HG02973 (cell line): ENCODE data around the gene CYP2B6.
"Not testable (repeated sequence)": the region's sequence is repeated elsewhere in the genome, so short reads cannot be mapped to it uniquely, and the experiment has no call there.

ENCODE experiments used
- ATAC-seq: cut with Tn5 transposase; IDR thresholded peaks from one replicate; pipeline ENCODE4 v1.9.1; 2021; ENCODE audit warnings: moderate library complexity; ENCODE audit not compliant: unreplicated experiment

Gene CYP2B6

DNA sequence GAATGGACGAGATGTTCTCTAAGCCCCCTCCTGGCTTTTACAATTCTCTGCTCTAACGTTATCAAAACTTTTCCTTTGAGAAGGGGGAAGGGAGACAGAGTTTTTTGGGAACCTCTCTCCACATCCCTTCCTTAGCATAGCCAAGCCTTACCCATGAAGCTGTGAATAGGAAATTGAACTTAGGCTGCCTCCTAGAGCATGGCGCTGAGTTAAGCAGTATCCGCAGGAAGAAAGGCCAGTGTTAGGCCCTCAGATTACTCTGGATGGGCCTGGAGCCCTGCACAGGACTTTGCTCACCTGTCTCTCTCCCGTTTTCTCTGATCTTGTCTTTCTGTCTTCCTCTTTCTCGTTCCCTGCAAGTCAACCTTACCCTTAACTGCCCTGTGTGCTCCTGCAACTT is 39.6 kb downstream of the CYP2B6 start:
- no peak for ATAC-seq

DNA sequence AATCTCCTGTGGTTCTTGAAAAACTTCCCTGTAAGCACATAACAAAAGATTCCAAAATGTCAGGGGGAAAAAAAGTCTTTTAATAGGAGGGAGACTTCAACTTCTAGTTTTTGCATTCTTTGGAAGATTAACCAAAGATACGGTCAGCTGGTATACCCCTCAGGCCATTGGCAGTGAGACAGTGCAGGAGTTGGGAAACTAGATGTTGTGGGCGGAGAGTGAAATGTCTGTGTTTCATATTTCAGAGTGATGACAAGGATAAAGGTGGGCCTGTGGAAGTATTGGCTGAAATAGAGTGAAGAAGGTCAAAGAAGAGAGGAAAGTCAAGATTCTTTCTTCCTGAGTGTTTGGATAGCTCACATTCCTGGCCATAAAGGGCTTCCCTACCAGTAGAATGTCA is 40.8 kb downstream of the CYP2B6 start:
- ATAC-seq, result no peak

DNA sequence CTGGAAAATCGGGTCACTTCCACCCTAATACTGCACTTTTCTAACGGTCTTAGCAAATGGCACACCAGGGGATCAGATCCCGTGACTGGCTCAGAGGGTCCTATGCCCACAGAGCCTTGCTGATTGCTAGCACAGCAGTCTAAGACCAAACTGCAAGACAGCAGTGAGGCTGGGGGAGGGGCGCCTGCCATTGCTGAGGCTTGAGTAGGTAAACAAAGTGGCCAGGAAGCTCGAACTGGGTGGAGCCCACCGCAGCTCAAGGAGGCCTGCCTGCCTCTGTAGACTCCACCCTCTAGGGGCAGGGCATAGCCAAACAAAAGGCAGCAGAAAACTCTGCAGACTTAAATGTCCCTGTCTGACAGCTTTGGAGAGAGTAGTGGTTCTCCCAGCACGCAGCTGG is 42.2 kb downstream of the CYP2B6 start:
- ATAC-seq, result not testable (repeated sequence)

DNA sequence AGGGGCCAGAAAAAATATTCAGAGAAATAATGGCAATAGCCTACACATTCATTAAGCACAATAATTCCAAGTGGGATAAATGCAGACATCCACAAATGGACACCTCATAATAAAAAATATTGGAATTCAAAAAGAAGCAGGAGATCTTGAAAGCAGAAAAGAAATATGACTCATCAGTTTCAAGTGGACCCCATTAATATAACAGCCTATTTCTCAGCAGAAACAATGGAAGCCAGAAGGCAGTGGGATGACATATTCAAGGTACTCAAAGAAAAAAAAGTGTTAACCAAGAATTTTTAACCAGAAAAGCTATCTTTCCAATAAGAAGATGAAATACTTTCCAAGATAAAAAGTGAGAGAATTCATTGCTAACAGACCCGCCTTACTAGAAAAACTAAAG is 48.7 kb downstream of the CYP2B6 start:
- ATAC-seq, result no peak

DNA sequence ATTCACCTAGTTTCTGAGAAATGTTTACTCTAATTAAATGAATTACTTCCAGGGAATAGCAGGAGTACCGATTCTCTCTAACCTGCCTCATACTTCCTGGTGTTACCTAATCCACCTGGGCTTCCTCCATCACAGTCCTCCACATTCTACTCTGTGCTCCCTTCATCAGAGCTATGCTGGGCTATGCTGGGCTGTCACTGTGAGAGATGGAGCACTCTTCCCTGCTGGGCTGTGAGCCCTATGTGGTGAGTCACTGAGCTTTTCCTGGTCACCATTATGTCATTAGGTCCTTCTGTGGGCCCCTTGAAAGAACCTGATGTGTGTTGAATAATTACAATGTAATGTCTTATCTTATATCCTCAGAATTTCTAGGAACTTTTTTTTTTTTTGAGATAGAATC is 54.0 kb downstream of the CYP2B6 start:
- not testable (repeated sequence) for ATAC-seq

DNA sequence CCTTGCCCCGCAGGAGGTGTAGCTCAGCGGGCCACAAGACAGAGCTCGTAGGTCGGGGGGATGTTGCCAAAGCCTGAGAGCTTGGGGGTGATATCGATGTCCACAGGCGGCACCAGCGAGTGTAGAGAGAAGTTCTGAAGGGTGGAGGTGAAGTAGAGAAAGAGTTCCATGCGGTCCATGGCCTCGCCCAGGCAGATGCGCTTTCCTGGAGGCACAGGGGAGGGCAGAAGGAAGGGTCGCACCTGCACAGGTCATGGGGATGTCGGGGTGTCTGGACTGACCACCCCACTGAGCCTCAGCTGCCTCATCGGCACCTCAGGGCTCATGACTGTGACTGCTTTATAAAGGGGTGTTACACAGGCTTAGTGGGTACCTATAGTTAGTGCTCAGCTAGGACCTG is 59.3 kb downstream of the CYP2B6 start:
- no peak for ATAC-seq

DNA sequence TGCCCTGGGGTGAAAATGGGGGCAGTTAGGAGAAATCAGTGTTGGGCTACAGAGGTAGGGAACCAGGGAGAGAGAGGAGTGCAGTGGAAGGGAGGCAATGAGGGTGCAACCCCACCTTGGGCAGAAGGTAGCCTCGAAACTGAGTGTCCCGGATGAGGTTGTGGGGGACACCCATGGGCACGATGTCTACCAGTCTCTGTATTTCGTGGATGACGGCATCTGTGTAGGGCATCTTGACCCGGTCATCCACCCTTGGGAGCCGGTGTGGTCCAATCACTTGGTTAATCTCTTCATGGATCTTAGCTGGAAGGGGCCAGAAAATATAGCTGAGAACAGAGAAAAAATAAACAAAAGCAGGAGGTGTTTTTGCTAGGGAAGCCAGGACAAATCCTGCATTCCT is 61.1 kb downstream of the CYP2B6 start:
- not testable (repeated sequence) for ATAC-seq

DNA sequence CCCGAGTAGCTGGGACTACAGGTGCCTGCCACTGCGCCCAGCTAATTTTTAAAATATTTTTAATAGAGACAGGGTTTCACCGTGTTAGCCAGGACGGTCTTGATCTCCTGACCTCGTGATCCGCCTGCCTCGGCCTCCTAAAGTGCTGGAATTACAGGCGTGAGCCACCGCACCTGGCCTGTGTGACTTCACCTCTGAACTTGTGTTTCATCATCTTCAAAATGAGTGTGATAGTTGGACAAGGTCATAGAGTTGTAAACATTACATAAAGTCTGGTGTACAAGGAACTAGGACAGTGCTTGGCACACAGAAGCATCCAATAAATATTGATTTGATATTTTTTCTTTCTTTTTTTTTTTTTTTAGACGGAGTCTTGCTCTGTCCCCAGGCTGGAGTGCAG is 62.2 kb downstream of the CYP2B6 start:
- not testable (repeated sequence) for ATAC-seq

DNA sequence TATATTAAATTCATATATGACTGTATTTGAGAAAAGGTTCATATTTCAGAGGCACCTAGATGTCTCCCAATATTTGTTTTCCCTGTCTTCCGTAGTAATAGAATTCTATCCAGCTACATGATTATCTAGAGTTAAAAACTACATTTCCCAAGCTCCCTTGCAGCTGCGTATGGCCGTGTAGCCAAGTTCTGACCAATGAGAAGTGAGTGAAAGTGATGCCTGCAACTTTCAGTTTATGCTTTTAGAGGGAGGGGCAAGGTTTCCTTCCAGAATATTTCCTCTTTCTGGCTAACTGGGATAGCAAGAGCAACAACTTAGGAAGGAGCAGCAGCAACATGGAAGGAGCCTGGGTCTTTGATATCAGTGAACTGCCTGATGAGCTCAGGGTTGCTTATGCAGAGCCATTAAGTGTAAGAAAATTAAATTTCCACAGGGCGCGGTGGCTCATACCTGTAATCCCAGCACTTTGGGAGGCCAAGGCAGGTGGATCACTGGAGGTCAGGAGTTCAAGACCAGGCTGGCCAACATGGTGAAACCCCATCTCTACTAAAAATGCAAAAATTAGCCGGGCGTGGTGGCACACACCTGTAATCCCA is 74.0 kb downstream of the CYP2B6 start:
- ATAC-seq, result no peak
